ENCODE results near the gene HGS.

HGS gene

DNA sequence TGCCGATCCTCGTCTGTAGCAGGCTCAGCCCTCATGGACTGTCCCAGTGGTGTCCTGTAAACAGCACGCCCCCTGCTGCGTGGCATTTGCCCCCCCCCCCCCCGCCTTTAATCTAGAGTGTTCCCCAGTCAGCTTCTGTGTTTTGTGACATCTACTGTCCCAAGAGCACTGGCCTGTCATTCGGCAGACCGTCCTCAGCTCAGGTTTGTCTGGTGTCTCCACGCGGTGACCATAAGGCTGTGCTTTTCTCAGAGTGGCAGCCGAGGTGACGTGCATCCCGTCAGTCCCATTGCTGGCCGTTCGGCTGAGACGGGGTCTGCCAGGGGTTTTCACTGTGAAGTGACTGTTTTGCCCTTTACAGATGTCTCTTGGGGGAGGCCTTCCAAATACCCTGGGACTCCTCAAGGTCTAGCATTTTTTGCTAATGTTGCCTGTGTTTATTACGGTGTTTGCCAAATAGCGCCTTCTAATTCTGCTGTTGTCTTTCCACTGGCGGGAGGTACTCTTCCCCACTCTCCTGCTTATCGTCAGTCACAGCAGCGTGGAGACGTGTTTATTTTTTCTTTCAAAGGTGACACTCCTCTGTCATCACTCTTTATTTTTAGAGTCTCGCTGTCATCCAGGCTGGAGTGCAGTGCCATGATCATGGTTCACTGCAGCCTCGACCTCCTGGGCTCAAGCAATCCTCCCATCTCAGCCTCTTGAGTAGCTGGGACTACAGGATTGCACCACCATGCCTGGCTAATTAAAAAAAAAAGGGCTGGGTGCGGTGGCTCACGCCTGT is 13.6 kb downstream of the HGS start:
- Histone ChIP-seq H3K27ac (ENCODE audit: low read depth, low read length) (no peak overlapping the region), H3K9ac (ENCODE audit: low read length) (no peak overlapping the region), H3K4me3 (ENCODE audit: low read depth, low read length) (no peak overlapping the region), H3K27me3 (ENCODE audit: control insufficient read depth, insufficient read depth, low read length) (no peaks in the 10 kb centered on the region), H3K9me3 (ENCODE audit: control insufficient read depth, insufficient read depth, low read depth, low read length) (no peaks in the 10 kb centered on the region), H3K4me1 (ENCODE audit: control insufficient read depth, insufficient read depth, low read length) (peaks cover 8% of the 10 kb centered on the region), H3K36me3 (ENCODE audit: control insufficient read depth, insufficient read depth, low read length) (peaks cover 85% of the 10 kb centered on the region)

DNA sequence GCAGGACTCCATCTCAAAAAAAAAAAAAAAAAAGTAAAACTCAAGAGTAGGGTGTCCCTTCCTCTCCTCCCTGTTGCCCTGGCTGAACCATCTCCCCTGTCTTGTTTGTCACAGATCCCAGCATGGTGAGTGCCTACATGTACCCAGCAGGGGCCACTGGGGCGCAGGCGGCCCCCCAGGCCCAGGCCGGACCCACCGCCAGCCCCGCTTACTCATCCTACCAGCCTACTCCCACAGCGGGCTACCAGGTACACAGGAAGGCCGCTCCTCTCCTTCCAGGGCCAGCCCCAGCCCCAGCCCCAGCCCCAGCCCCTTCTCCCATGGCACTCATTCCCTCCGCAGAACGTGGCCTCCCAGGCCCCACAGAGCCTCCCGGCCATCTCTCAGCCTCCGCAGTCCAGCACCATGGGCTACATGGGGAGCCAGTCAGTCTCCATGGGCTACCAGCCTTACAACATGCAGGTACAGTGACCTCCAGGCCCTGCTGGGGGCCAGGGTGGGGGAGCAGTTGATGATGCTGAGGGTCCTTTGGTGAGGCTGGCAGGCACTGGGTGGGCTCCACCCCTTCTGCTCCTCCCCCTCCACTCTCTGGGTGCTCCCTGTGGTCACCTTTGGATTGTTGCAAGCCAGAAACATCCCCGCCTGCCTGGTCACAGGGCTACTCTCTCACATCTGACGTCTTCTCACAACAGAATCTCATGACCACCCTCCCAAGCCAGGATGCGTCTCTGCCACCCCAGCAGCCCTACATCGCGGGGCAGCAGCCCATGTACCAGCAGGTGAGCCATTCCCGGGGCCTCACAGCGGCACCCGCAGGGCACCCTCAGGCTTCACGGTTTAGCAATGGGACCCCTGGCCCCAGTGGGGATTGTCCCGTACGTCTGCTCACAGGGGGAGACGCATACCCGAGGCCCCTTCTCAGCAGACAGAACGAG is 16.8 kb downstream of the HGS start:
- Histone ChIP-seq H3K9ac (ENCODE audit: low read length) (peak overlapping the region; percentile 7), H3K27ac (ENCODE audit: low read depth, low read length) (no peak overlapping the region), H3K27me3 (ENCODE audit: control insufficient read depth, insufficient read depth, low read length) (no peaks in the 10 kb centered on the region), H3K4me1 (ENCODE audit: control insufficient read depth, insufficient read depth, low read length) (peaks cover 14% of the 10 kb centered on the region), H3K9me3 (ENCODE audit: control insufficient read depth, insufficient read depth, low read depth, low read length) (no peaks in the 10 kb centered on the region), H3K4me3 (ENCODE audit: low read depth, low read length) (no peak overlapping the region), H3K36me3 (ENCODE audit: control insufficient read depth, insufficient read depth, low read length) (peaks cover 66% of the 10 kb centered on the region)

DNA sequence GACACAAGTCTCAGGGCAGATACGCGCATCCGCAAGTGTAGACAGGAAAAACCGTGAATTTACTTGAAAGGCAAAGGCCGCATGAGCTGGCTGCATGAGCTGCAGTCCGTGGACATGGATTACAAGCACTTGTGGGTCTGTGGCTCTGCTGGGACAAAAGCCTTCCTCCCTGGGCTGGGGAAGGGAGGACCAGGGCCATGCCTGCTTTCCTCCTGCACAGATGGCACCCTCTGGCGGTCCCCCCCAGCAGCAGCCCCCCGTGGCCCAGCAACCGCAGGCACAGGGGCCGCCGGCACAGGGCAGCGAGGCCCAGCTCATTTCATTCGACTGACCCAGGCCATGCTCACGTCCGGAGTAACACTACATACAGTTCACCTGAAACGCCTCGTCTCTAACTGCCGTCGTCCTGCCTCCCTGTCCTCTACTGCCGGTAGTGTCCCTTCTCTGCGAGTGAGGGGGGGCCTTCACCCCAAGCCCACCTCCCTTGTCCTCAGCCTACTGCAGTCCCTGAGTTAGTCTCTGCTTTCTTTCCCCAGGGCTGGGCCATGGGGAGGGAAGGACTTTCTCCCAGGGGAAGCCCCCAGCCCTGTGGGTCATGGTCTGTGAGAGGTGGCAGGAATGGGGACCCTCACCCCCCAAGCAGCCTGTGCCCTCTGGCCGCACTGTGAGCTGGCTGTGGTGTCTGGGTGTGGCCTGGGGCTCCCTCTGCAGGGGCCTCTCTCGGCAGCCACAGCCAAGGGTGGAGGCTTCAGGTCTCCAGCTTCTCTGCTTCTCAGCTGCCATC is 17.7 kb downstream of the HGS start:
- H3K9me3 ChIP-seq (ENCODE audit: control insufficient read depth, insufficient read depth, low read depth, low read length): no peaks in the 10 kb centered on the region
- peaks cover 66% of the 10 kb centered on the region for H3K36me3 ChIP-seq (ENCODE audit: control insufficient read depth, insufficient read depth, low read length)
- peak overlapping the region; percentile 97 for H3K4me3 ChIP-seq (ENCODE audit: low read depth, low read length)
- no peak overlapping the region; the same call in 1 of the 2 replicates for H3K27ac ChIP-seq (ENCODE audit: low read depth, low read length)
- no peaks in the 10 kb centered on the region for H3K27me3 ChIP-seq (ENCODE audit: control insufficient read depth, insufficient read depth, low read length)
- peaks cover 14% of the 10 kb centered on the region for H3K4me1 ChIP-seq (ENCODE audit: control insufficient read depth, insufficient read depth, low read length)
- no peak overlapping the region for H3K9ac ChIP-seq (ENCODE audit: low read length)

DNA sequence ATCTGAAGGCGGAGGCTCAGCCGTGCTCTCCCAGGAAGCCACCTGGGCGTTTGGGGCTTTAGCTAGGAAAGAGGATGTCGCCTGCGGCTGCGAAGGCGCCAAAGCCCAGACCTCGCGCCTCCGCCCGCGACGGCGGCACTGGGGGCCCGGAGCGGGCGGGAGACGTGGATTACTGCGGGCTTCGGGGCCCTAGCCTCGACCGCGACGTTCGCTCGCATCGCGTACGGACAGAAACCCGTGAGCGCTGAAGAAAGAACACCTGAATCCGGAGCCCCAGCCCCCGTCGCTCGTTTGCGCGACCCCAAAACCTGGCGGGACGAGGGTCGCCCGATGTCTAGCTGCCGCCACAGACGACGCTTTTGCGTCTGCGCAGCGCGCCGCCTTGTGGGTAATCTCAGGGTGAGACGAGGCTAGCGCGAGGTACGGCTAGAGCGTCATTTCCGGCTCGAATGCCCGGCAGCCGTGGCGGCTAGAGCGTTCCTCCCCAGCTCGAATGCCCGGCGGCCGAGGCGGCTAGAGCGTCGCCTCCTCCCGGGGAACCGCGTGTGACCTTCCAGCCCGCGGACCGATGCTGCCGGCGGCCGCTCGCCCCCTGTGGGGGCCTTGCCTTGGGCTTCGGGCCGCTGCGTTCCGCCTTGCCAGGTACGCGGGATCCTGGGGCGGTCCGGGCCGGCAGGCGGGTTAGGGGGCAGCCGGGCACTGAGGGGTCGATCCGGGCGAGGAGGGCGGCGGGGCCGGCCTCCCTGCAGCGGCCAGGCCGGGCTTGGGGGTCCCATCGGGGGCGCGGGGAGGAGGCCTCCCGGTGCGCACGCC is 19.3 kb downstream of the HGS start, which contains the start of gene MRPL12:
MRPL12 (plus strand) TSS at position 434 of the 813 bp plus-strand sequence; CDS start at position 569, 135 bp downstream.
- Histone ChIP-seq H3K27ac (ENCODE audit: low read depth, low read length) (peak within 1 kb of the TSS; percentile 92), H3K9me3 (ENCODE audit: control insufficient read depth, insufficient read depth, low read depth, low read length) (no peaks in the 10 kb centered on the region), H3K27me3 (ENCODE audit: control insufficient read depth, insufficient read depth, low read length) (no peaks in the 10 kb centered on the region), H3K4me3 (ENCODE audit: low read depth, low read length) (peak within 1 kb of the TSS; percentile 97), H3K4me1 (ENCODE audit: control insufficient read depth, insufficient read depth, low read length) (peaks cover 14% of the 10 kb centered on the region), H3K36me3 (ENCODE audit: control insufficient read depth, insufficient read depth, low read length) (peaks cover 66% of the 10 kb centered on the region), H3K9ac (ENCODE audit: low read length) (peak within 1 kb of the TSS; percentile 94)

DNA sequence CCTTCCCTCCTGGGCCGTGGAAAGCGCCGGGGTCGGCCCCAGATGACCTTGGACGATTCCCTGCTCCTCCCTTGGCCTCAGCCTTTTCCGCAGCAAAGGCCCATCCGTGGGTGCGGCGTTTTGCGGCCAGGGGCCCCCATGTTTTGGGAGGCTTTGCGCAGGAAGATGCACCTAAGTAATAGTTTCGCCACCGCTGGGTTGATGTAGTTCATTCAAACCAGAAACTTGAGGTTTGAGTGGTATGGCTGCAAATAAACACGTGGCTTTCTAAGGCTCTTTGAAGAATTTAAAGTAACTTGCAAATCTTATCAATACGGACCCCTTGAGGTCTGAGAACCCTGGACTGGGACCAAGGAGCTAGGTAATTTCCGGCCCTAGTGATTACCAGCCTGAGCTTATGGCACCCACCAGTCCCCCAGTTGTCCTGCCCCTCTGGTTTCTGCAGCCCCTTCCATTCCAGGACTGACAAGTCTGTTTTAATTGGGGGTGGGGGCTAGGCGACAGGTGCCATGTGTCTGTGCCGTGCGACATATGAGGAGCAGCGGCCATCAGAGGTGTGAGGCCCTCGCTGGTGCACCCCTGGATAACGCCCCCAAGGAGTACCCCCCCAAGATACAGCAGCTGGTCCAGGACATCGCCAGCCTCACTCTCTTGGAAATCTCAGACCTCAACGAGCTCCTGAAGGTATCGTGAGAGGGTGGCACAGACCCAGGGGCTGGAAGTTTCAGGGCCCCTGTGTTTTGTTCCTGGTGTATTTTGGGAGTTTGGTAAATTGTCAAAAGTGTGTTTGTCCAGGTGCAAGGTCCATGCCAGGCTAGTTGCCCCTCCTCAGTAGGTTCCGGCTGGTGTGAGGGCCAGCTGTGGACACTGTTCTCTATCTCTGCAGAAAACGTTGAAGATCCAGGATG is 20.2 kb downstream of the HGS start:
- Histone ChIP-seq H3K27ac (ENCODE audit: low read depth, low read length) (peak overlapping the region; percentile 92), H3K9ac (ENCODE audit: low read length) (peak overlapping the region; percentile 94), H3K27me3 (ENCODE audit: control insufficient read depth, insufficient read depth, low read length) (no peaks in the 10 kb centered on the region), H3K36me3 (ENCODE audit: control insufficient read depth, insufficient read depth, low read length) (peaks cover 64% of the 10 kb centered on the region), H3K9me3 (ENCODE audit: control insufficient read depth, insufficient read depth, low read depth, low read length) (no peaks in the 10 kb centered on the region), H3K4me3 (ENCODE audit: low read depth, low read length) (peak overlapping the region; percentile 97), H3K4me1 (ENCODE audit: control insufficient read depth, insufficient read depth, low read length) (peaks cover 14% of the 10 kb centered on the region)

DNA sequence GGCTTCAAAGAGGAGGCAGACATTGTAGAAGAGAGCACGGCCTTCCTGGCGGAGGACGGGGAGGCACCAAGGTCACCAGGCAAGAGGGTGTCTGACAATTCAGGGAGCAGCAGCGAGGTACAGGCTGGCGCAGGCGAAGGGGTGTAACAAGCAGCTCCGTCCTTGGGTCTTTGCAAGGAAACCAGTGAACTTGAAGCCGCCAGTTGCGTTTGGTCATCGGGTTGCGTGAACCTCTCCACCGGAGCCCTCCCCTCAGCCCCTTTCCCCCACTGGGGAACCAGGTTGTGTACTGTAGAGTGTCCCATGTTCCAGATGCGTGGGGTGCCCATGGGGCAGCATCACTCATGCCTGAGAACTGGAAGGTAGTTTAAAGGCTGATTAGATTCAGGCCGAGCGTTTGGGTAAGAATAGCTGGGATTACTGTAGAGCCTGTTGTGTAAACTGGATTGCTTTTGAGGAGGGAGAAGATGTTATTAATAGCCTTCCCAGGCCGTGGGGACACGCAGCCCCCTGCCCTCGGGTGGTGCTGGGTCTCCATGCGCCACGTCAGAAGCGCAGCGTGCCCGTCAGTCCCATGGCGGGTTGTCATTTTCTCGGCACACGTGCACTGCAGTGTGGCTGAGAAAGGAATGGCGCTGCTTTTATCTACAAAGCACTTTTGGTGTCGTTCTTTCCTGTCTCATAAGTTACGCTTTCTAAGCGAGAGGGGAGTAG is 21.9 kb downstream of the HGS start:
- Histone ChIP-seq H3K27me3 (ENCODE audit: control insufficient read depth, insufficient read depth, low read length) (peaks cover 4% of the 10 kb centered on the region; the same call in 1 of the 2 replicates), H3K36me3 (ENCODE audit: control insufficient read depth, insufficient read depth, low read length) (peaks cover 60% of the 10 kb centered on the region), H3K4me3 (ENCODE audit: low read depth, low read length) (no peak overlapping the region), H3K4me1 (ENCODE audit: control insufficient read depth, insufficient read depth, low read length) (peaks cover 22% of the 10 kb centered on the region), H3K9me3 (ENCODE audit: control insufficient read depth, insufficient read depth, low read depth, low read length) (no peaks in the 10 kb centered on the region), H3K9ac (ENCODE audit: low read length) (no peak overlapping the region), H3K27ac (ENCODE audit: low read depth, low read length) (no peak overlapping the region)

DNA sequence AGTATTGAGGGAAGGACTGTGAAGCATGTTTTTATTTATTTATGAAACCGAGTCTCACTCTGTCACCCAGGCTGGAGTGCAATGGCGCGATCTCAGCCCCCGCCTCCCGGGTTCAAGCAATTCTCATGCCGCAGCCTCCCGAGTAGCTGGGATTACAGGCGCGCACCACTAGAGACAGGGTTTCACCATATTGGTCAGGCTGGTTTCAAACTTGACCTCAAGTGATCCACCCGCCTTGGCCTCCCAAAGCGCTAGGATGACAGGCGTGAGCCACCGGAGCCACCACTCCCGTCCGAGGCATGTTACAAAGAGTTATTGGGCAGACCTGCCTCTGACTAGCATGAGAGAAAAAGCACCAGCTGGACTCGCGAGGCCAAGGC is 22.4 kb downstream of the HGS start:
- Histone ChIP-seq H3K36me3 (ENCODE audit: control insufficient read depth, insufficient read depth, low read length) (peaks cover 54% of the 10 kb centered on the region), H3K4me1 (ENCODE audit: control insufficient read depth, insufficient read depth, low read length) (peaks cover 27% of the 10 kb centered on the region), H3K9me3 (ENCODE audit: control insufficient read depth, insufficient read depth, low read depth, low read length) (no peaks in the 10 kb centered on the region), H3K9ac (ENCODE audit: low read length) (no peak overlapping the region), H3K27me3 (ENCODE audit: control insufficient read depth, insufficient read depth, low read length) (peaks cover 9% of the 10 kb centered on the region; the same call in 1 of the 2 replicates), H3K27ac (ENCODE audit: low read depth, low read length) (no peak overlapping the region), H3K4me3 (ENCODE audit: low read depth, low read length) (no peak overlapping the region)

DNA sequence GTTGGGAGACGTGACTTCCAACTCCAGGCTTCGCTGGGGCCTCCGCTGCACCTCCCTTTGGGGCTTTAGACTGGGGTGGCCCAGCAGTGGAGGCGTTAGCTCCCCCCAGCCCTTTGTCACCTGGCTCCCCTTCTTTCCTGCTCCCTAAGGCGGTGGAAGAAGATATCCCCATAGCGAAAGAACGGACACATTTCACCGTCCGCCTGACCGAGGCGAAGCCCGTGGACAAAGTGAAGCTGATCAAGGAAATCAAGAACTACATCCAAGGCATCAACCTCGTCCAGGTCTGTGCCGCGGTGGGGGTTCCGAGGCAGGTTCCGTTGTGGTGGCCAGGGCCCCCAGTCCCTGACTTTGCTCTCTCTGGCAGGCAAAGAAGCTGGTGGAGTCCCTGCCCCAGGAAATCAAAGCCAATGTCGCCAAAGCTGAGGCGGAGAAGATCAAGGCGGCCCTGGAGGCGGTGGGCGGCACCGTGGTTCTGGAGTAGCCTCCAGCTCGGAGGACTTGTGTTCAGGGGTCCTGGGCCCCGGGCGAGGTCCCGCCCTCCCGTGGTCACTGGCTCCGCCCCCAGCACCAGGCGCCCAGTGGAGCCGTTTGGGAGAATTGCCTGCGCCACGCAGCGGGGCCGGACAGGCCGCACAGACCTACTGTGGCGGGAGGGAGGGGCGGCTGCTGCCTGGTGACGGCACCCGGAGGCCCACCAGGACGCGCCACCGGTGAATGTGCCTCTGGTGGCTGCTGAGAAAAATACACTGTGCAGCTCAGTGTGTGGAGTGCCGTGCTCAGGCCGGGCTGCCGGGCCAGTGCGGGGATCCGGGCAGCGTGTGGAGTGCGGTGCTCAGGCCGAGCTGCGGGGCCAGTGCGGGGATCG is 23.2 kb downstream of the HGS start:
- H3K4me3 ChIP-seq (ENCODE audit: low read depth, low read length): no peak overlapping the region
- H3K9me3 ChIP-seq (ENCODE audit: control insufficient read depth, insufficient read depth, low read depth, low read length): no peaks in the 10 kb centered on the region
- H3K9ac ChIP-seq (ENCODE audit: low read length): no peak overlapping the region
- H3K4me1 ChIP-seq (ENCODE audit: control insufficient read depth, insufficient read depth, low read length): peaks cover 24% of the 10 kb centered on the region
- no peak overlapping the region for H3K27ac ChIP-seq (ENCODE audit: low read depth, low read length)
- peaks cover 9% of the 10 kb centered on the region; the same call in 1 of the 2 replicates for H3K27me3 ChIP-seq (ENCODE audit: control insufficient read depth, insufficient read depth, low read length)
- peaks cover 47% of the 10 kb centered on the region for H3K36me3 ChIP-seq (ENCODE audit: control insufficient read depth, insufficient read depth, low read length)
